Measurements from ENCODE around the gene MAPK12.

MAPK12 gene

GRCh38 chr22:50250555-50251476, 10.7 kb downstream of the MAPK12 start, which contains the start of gene HDAC10:
HDAC10 (minus strand) TSS chr22:50251265; CDS start chr22:50251032, 233 bp downstream.
- DNase-seq = peak; percentile 55

- no peak for DNase-seq
Measured at GRCh38 chr22:50250249-50250554, 11.3 kb downstream of the MAPK12 start.

GRCh38 chr22:50249341-50250248, 11.9 kb downstream of the MAPK12 start:
- DNase-seq = no peak

GRCh38 chr22:50248196-50249081, 13.0 kb downstream of the MAPK12 start:
- no peak for DNase-seq

- DNase-seq = no peak
Measured at GRCh38 chr22:50247748-50248147, 13.7 kb downstream of the MAPK12 start.

GRCh38 chr22:50246242-50247175, 15.0 kb downstream of the MAPK12 start:
- no peak for DNase-seq

GRCh38 chr22:50245214-50246072, 16.0 kb downstream of the MAPK12 start:
- no peak for DNase-seq

- peak; percentile 84 for DNase-seq
Measured at GRCh38 chr22:50244420-50245213, 16.9 kb downstream of the MAPK12 start, which contains the start of gene TUBGCP6. TUBGCP6 (minus strand) TSS chr22:50245023; CDS start chr22:50244459, 564 bp downstream.

- no peak for DNase-seq
Measured at GRCh38 chr22:50243685-50244419, 17.6 kb downstream of the MAPK12 start.

- no peak for DNase-seq
Measured at GRCh38 chr22:50242406-50242949, 19.0 kb downstream of the MAPK12 start.

- no peak for DNase-seq
Measured at GRCh38 chr22:50238755-50239154, 22.7 kb downstream of the MAPK12 start.

- no peak for DNase-seq
Measured at GRCh38 chr22:50236731-50237409, 24.6 kb downstream of the MAPK12 start.

- DNase-seq = no peak
Measured at GRCh38 chr22:50233223-50233622, 28.3 kb downstream of the MAPK12 start.

- no peak for DNase-seq
Measured at GRCh38 chr22:50232481-50233151, 28.9 kb downstream of the MAPK12 start.

- no peak for DNase-seq
Measured at GRCh38 chr22:50229370-50229769, 32.1 kb downstream of the MAPK12 start.

- DNase-seq = no peak
Measured at GRCh38 chr22:50228366-50228765, 33.1 kb downstream of the MAPK12 start.

GRCh38 chr22:50227579-50228215, 33.8 kb downstream of the MAPK12 start:
- no peak for DNase-seq
